Memory B cell (primary cell): Measurements from ENCODE around the gene GLB1L.

Experiments
- ATAC-seq: fragments of 150-1000 bp; cut with Tn5 transposase; 2 replicates; pipeline ENCODE4 v1.10.0; 2021; ENCODE audit warnings: low read depth, mild to moderate bottlenecking, moderate library complexity
- DNase-seq, 2 donors: peaks; one replicate each; pipeline ENCODE4 v3.0.0; 2022; ENCODE audit warnings: low spot score in 2 of 2
- H3K27ac Mint-ChIP-seq: one replicate; pipeline ENCODE4 v1.8.0; 2022; ENCODE audit warnings: mild to moderate bottlenecking, moderate library complexity, mixed read lengths
- H3K27me3 Mint-ChIP-seq: one replicate; pipeline ENCODE4 v1.8.0; 2022; ENCODE audit warnings: mixed read lengths
- H3K36me3 Mint-ChIP-seq: one replicate; pipeline ENCODE4 v1.8.0; 2022; ENCODE audit warnings: mild to moderate bottlenecking, mixed read lengths
- H3K4me1 Mint-ChIP-seq: one replicate; pipeline ENCODE4 v1.8.0; 2022; ENCODE audit warnings: mixed read lengths
- H3K4me3 Mint-ChIP-seq: one replicate; pipeline ENCODE4 v1.8.0; 2022; ENCODE audit warnings: mild to moderate bottlenecking, moderate library complexity, mixed read lengths
- H3K9me3 Mint-ChIP-seq: one replicate; pipeline ENCODE4 v1.8.0; 2022; ENCODE audit warnings: mixed read lengths

GLB1L gene

GRCh38 chr2:219252900-219253752, 7.9 kb upstream of the GLB1L start, which contains the start of gene TUBA4B:
TSS of gene TUBA4B (plus strand) at chr2:219253243. CDS start at chr2:219253408, 165 bp downstream.
- H3K27ac Mint-ChIP-seq = peak within 1 kb of the TSS; percentile 91
- no peaks in the 10 kb centered on the region for H3K9me3 Mint-ChIP-seq
- H3K36me3 Mint-ChIP-seq = peaks cover 19% of the 10 kb centered on the region
- peaks cover 45% of the 10 kb centered on the region for H3K4me1 Mint-ChIP-seq
- ATAC-seq (peak; percentile 28), DNase-seq (peak in 1 of 2 donors; percentile 35)
- H3K4me3 Mint-ChIP-seq = peak within 1 kb of the TSS; percentile 82
- H3K27me3 Mint-ChIP-seq = no peaks in the 10 kb centered on the region

DNA sequence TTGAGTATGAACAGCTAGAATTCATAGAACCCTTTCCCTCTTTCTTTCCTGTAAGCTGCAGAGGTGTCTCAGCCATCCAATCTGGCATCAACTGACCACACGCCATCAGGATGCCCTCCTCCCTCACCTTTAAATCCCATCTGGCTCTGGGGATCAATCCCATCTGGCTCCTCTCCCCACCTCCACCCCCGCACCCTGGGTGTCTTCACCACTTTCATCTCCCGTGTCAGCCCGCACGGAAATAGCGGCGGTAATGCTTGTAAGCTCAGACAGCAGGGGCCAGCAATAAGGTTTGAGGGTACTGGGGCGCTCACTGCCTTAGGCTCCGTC, 7.3 kb upstream of the GLB1L start:
- H3K4me1 Mint-ChIP-seq = peaks cover 51% of the 10 kb centered on the region
- no peaks in the 10 kb centered on the region for H3K27me3 Mint-ChIP-seq
- no peak for DNase-seq
- peak overlapping the region; percentile 91 for H3K27ac Mint-ChIP-seq
- no peak for ATAC-seq
- peak overlapping the region; percentile 82 for H3K4me3 Mint-ChIP-seq
- no peaks in the 10 kb centered on the region for H3K9me3 Mint-ChIP-seq
- peaks cover 22% of the 10 kb centered on the region for H3K36me3 Mint-ChIP-seq

GRCh38 chr2:219252084-219252483, 6.8 kb upstream of the GLB1L start:
- peak overlapping the region; percentile 91 for H3K27ac Mint-ChIP-seq
- H3K4me1 Mint-ChIP-seq = peaks cover 56% of the 10 kb centered on the region
- ATAC-seq = no peak
- H3K4me3 Mint-ChIP-seq = peak overlapping the region; percentile 82
- H3K9me3 Mint-ChIP-seq = no peaks in the 10 kb centered on the region
- no peak for DNase-seq
- H3K27me3 Mint-ChIP-seq = no peaks in the 10 kb centered on the region
- H3K36me3 Mint-ChIP-seq = peaks cover 22% of the 10 kb centered on the region

GRCh38 chr2:219251656-219252055, 6.4 kb upstream of the GLB1L start:
- ATAC-seq (no peak), DNase-seq (no peak)
- Mint-ChIP-seq H3K36me3 (peaks cover 22% of the 10 kb centered on the region), H3K27me3 (no peaks in the 10 kb centered on the region), H3K4me1 (peaks cover 60% of the 10 kb centered on the region), H3K4me3 (peak overlapping the region; percentile 82), H3K9me3 (no peaks in the 10 kb centered on the region), H3K27ac (no peak overlapping the region)

DNA sequence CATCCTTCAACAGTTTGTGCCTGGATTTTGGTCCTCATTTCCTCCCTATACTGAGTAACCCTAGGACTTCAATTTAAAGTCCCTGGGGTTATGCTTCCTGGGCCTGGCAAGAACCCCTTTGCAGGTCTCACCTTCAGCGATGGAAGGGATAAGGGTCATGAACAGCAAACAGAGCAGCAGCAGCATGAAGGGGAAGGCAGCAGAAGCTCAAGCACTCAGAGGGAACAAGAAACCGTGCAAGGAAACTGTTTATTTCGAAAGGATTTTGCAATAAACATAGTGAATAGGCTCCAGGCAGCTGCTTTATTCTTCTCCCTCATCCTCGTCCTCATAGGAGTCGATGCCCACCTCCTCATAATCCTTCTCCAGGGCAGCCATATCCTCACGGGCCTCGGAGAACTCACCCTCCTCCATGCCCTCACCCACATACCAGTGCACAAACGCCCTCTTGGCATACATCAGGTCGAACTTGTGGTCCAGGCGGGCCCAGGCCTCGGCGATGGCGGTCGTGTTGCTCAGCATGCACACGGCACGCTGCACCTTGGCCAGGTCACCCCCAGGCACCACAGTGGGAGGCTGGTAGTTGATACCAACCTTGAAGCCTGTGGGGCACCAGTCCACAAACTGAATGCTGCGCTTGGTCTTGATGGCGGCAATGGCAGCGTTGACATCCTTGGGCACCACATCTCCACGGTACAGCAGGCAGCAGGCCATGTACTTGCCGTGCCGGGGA, 5.0 kb upstream of the GLB1L start:
- ATAC-seq = no peak
- H3K4me3 Mint-ChIP-seq = peak overlapping the region; percentile 82
- no peaks in the 10 kb centered on the region for H3K9me3 Mint-ChIP-seq
- no peak for DNase-seq
- H3K27me3 Mint-ChIP-seq = no peaks in the 10 kb centered on the region
- H3K27ac Mint-ChIP-seq = peak overlapping the region; percentile 85
- H3K36me3 Mint-ChIP-seq = peaks cover 22% of the 10 kb centered on the region
- H3K4me1 Mint-ChIP-seq = peaks cover 63% of the 10 kb centered on the region

GRCh38 chr2:219249203-219249980, 4.1 kb upstream of the GLB1L start:
- H3K4me3 Mint-ChIP-seq = peak overlapping the region; percentile 82
- H3K36me3 Mint-ChIP-seq = peaks cover 22% of the 10 kb centered on the region
- peak overlapping the region; percentile 85 for H3K27ac Mint-ChIP-seq
- H3K4me1 Mint-ChIP-seq = peaks cover 59% of the 10 kb centered on the region
- ATAC-seq (peak; percentile 8), DNase-seq (no peak)
- H3K27me3 Mint-ChIP-seq = no peaks in the 10 kb centered on the region
- H3K9me3 Mint-ChIP-seq = no peaks in the 10 kb centered on the region

DNA sequence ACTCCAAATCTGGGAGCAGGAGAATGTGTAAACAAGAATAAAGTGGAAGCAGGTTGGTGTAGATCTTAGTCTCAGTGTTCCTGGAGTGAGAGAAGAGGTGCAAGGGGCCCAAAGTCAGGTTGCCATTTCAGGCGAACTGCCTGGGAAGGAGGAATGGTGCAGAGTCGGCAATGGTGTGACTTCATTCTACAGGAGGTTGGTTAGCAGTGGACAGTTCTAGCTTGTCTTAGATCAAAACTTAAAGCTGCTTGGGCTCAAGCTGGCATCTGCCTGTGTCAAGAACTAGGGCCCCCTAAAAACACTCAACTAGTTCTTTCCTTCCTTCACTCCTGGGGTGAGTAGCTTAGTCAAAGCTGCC, 3.6 kb upstream of the GLB1L start:
- H3K27me3 Mint-ChIP-seq = no peaks in the 10 kb centered on the region
- peak overlapping the region; percentile 82 for H3K4me3 Mint-ChIP-seq
- H3K9me3 Mint-ChIP-seq = no peaks in the 10 kb centered on the region
- peaks cover 59% of the 10 kb centered on the region for H3K4me1 Mint-ChIP-seq
- peak overlapping the region; percentile 85 for H3K27ac Mint-ChIP-seq
- peaks cover 22% of the 10 kb centered on the region for H3K36me3 Mint-ChIP-seq
- DNase-seq = no peak
- ATAC-seq = no peak

DNA sequence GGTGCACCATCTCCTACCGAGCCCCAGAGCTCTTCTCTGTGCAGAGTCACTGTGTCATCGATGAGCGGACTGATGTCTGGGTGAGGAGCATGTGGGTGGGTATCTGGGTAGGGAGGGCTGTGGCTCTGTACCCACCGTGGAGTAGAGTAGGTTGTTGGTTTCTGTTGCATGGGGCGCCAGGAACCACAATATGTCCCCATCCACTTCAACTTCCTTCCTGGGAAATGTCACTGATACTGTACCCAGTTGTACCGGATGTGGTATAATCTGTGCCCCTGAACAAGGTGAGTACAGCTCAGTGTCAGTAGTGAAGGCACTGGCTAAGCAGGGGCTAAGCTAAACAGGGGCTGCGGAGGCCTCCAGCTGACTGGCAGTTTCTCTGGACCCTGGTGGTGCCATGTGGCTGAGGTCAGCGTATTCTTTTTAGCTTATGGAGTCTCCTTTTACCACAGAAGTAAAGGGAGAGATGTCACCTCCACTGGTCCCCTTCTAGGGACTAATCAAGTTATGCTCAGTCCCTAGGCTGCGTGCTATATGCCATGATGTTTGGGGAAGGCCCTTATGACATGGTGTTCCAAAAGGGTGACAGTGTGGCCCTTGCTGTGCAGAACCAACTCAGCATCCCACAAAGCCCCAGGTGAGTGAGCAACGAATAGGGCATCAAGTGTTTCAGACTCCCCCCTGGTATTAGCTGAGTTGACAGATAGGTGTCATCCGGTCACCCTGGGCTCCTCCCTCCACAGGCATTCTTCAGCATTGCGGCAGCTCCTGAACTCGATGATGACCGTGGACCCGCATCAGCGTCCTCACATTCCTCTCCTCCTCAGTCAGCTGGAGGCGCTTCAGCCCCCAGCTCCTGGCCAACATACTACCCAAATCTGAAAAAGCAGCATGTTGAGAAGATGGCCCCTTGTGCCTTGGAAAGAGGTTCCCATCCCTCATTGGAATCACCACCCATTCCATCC, 2.7 kb upstream of the GLB1L start:
- no peaks in the 10 kb centered on the region for H3K27me3 Mint-ChIP-seq
- H3K4me3 Mint-ChIP-seq = peak overlapping the region; percentile 82
- H3K27ac Mint-ChIP-seq = peak overlapping the region; percentile 85
- peaks cover 22% of the 10 kb centered on the region for H3K36me3 Mint-ChIP-seq
- no peaks in the 10 kb centered on the region for H3K9me3 Mint-ChIP-seq
- H3K4me1 Mint-ChIP-seq = peaks cover 59% of the 10 kb centered on the region
- no peak for DNase-seq
- peak; percentile 48 for ATAC-seq

DNA sequence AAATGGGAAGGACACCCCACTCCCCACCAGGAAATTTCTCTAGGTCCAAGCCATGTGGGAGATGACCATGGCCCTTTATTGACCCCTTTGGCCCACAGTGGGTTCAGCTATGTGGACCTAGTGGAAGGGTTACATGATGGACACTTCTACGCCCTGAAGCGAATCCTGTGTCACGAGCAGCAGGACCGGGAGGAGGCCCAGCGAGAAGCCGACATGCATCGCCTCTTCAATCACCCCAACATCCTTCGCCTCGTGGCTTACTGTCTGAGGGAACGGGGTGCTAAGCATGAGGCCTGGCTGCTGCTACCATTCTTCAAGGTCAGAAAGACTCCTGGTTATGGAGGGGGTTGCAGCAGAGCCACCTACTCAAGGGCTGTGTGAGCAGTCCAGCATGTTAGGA, 1.3 kb upstream of the GLB1L start:
- peak overlapping the region; percentile 93 for H3K27ac Mint-ChIP-seq
- peaks cover 18% of the 10 kb centered on the region for H3K36me3 Mint-ChIP-seq
- DNase-seq (no peak), ATAC-seq (no peak)
- H3K4me3 Mint-ChIP-seq = peak overlapping the region; percentile 41
- no peaks in the 10 kb centered on the region for H3K9me3 Mint-ChIP-seq
- no peaks in the 10 kb centered on the region for H3K27me3 Mint-ChIP-seq
- H3K4me1 Mint-ChIP-seq = peaks cover 50% of the 10 kb centered on the region

GRCh38 chr2:219245899-219246230, 621 bp upstream of the GLB1L start:
- Mint-ChIP-seq H3K27me3 (no peaks in the 10 kb centered on the region), H3K36me3 (peaks cover 14% of the 10 kb centered on the region), H3K4me3 (peak overlapping the region; percentile 88), H3K9me3 (no peaks in the 10 kb centered on the region), H3K27ac (peak overlapping the region; percentile 93), H3K4me1 (peaks cover 43% of the 10 kb centered on the region)
- no peak for DNase-seq
- ATAC-seq = no peak

- peak overlapping the region; percentile 93 for H3K27ac Mint-ChIP-seq
- peak overlapping the region; percentile 88 for H3K4me3 Mint-ChIP-seq
- no peaks in the 10 kb centered on the region for H3K9me3 Mint-ChIP-seq
- ATAC-seq = no peak
- no peaks in the 10 kb centered on the region for H3K27me3 Mint-ChIP-seq
- peaks cover 32% of the 10 kb centered on the region for H3K4me1 Mint-ChIP-seq
- peaks cover 9% of the 10 kb centered on the region for H3K36me3 Mint-ChIP-seq
- DNase-seq = no peak
These were observed 476 bp downstream of the GLB1L start for GRCh38 chr2:219244789-219245147.

DNA sequence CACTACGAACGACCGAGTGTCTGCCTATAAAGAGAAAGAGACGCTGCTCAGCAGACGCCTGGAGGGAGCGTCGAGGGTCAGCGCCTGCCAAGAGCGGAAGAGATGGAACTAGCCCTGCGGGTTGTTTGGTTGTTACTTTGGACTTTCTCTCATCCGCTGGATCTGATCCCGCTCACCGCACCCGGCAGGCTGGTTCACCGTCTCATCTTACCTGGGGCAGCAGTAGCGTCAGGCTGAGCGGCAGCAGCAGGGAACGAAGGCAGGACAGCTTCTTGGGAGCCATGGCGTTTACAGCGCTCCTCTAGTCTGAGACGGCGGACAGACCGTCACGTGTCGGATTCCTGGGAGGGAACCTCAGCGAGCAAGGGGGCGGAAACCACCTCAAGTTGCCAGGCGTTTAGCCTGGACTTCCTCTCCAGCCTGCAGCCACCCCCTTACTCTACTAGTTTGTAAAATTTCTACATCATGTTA, 1.9 kb downstream of the GLB1L start:
- Mint-ChIP-seq H3K36me3 (peaks cover 5% of the 10 kb centered on the region), H3K27me3 (no peaks in the 10 kb centered on the region), H3K9me3 (no peaks in the 10 kb centered on the region), H3K4me1 (peaks cover 21% of the 10 kb centered on the region), H3K4me3 (peak overlapping the region; percentile 28), H3K27ac (no peak overlapping the region)
- no peak for DNase-seq
- no peak for ATAC-seq

DNA sequence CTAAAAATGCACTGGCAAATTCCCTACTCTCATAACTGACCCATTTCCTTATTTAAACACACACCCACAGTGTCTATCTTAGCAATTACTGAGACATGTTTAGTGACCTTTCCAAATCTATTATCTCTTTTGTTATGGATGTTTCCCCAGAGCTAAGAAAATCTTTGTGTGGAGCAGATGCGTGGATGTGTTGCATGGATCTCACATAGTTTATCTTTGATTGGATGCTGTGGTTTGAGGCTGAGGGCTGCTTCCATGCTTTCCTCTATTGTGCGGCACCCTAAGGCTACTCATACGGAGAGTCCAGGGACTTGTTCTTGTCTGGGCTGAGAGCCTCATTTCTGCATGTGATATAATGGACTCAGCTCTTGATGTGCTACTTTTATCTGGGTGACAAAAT, 10.9 kb downstream of the GLB1L start:
- Mint-ChIP-seq H3K27me3 (no peaks in the 10 kb centered on the region), H3K9me3 (no peaks in the 10 kb centered on the region), H3K4me1 (peaks cover 21% of the 10 kb centered on the region), H3K27ac (no peak overlapping the region), H3K36me3 (peaks cover 34% of the 10 kb centered on the region), H3K4me3 (no peak overlapping the region)
- ATAC-seq = no peak
- DNase-seq = no peak
